WI38 (cell line): Measurements from ENCODE around the gene SLC8A2.

Source experiments
- H3K4me3 ChIP-seq: 2 replicates; pipeline ENCODE4 v1.5.1; 2011; ENCODE audit warnings: low read depth, mild to moderate bottlenecking, control low read depth, low read length
- CTCF ChIP-seq: IDR thresholded peaks from 2 replicates; pipeline ENCODE4 v1.5.1; 2012; ENCODE audit warnings: low read depth, mild to moderate bottlenecking, control low read depth, low read length

The SLC8A2 gene

GRCh38 chr19:47503130-47503825 lies 31.6 kb upstream of the SLC8A2 start:
- no peak for TF ChIP-seq CTCF
- no peak overlapping the region for H3K4me3 ChIP-seq

GRCh38 chr19:47499863-47500830 lies 28.5 kb upstream of the SLC8A2 start:
- no peak for TF ChIP-seq CTCF

GRCh38 chr19:47499371-47499770 lies 27.7 kb upstream of the SLC8A2 start:
- H3K4me3 ChIP-seq: no peak overlapping the region
- no peak for TF ChIP-seq CTCF

More at GRCh38 chr19:47499863-47500830, 28.5 kb upstream of the SLC8A2 start:
- H3K4me3 ChIP-seq: no peak overlapping the region

GRCh38 chr19:47498561-47498960 lies 26.9 kb upstream of the SLC8A2 start:
- no peak for TF ChIP-seq CTCF
- H3K4me3 ChIP-seq: no peak overlapping the region

GRCh38 chr19:47497821-47498520 lies 26.3 kb upstream of the SLC8A2 start:
- no peak overlapping the region for H3K4me3 ChIP-seq
- TF ChIP-seq CTCF: no peak

GRCh38 chr19:47497050-47497766 lies 25.5 kb upstream of the SLC8A2 start:
- no peak overlapping the region for H3K4me3 ChIP-seq

More at GRCh38 chr19:47497050-47497766, 25.5 kb upstream of the SLC8A2 start:
- TF ChIP-seq CTCF: no peak
